GM23338 (cell line): ENCODE results near the gene SURF4. TPM values are rescaled to one million over a fixed set of nuclear protein-coding genes. Genes with fewer than 3 reads are reported as not detected.

Experiments used
- ATAC-seq: fragments of 200-7000 bp; cut with Tn5 transposase; 3 replicates; pipeline ENCODE4 v1.9.1; 2020
- DNase-seq: peaks from one replicate; pipeline ENCODE4 v3.0.0-alpha.2; 2015; ENCODE audit warnings: low spot score
- H2AFZ ChIP-seq: fragments of 200-600 bp; sonication (generic); 2 replicates; pipeline ENCODE4 v1.8.0; 2016; ENCODE audit warnings: antibody characterized with exemption, mild to moderate bottlenecking, moderate library complexity
- H3F3A ChIP-seq: fragments of 200-600 bp; sonication (generic); replicated peaks from 2 replicates; pipeline ENCODE4 v1.8.0; 2017; ENCODE audit warnings: antibody characterized with exemption, mixed run types, low read depth
- H3K27ac ChIP-seq: fragments of 200-600 bp; sonication (generic); 2 replicates; pipeline ENCODE4 v1.6.1; 2016; ENCODE audit warnings: low read depth
- H3K27me3 ChIP-seq: fragments of 200-600 bp; sonication (generic); 2 replicates; pipeline ENCODE4 v1.8.0; 2016; ENCODE audit warnings: mild to moderate bottlenecking, mixed run types, moderate library complexity; ENCODE audit not compliant: insufficient read depth
- H3K36me3 ChIP-seq: fragments of 200-600 bp; sonication (generic); 2 replicates; pipeline ENCODE4 v1.8.0; 2016; ENCODE audit warnings: mild to moderate bottlenecking; ENCODE audit not compliant: insufficient read depth
- H3K4me1 ChIP-seq: fragments of 200-600 bp; sonication (generic); 2 replicates; pipeline ENCODE4 v1.8.0; 2016; ENCODE audit warnings: mild to moderate bottlenecking, moderate library complexity; ENCODE audit not compliant: insufficient read depth
- H3K4me2 ChIP-seq: fragments of 200-600 bp; sonication (generic); 2 replicates; pipeline ENCODE4 v1.7.1; 2017; ENCODE audit warnings: mixed run types
- H3K4me3 ChIP-seq: fragments of 200-600 bp; sonication (generic); 2 replicates; pipeline ENCODE4 v1.6.1; 2016; ENCODE audit warnings: mixed run types
- H3K79me2 ChIP-seq: fragments of 200-600 bp; sonication (generic); replicated peaks from 2 replicates; pipeline ENCODE4 v1.8.0; 2017; ENCODE audit warnings: mild to moderate bottlenecking; ENCODE audit not compliant: insufficient read depth
- H3K9me2 ChIP-seq: fragments of 200-600 bp; sonication (generic); 2 replicates; pipeline ENCODE4 v1.8.0; 2017; ENCODE audit not compliant: insufficient read depth
- H4K20me1 ChIP-seq: fragments of 200-600 bp; sonication (generic); replicated peaks from 2 replicates; pipeline ENCODE4 v1.8.0; 2017; ENCODE audit warnings: mild to moderate bottlenecking; ENCODE audit not compliant: insufficient read depth
- H3K27ac Mint-ChIP-seq: 2 replicates; pipeline ENCODE4 v1.8.0; 2020; ENCODE audit warnings: inconsistent platforms, mild to moderate bottlenecking, moderate library complexity, mixed read lengths
- H3K27me3 Mint-ChIP-seq: 3 replicates; pipeline ENCODE4 v1.8.0; 2022; ENCODE audit warnings: low read depth, mild to moderate bottlenecking, moderate library complexity, mixed read lengths, inconsistent platforms; ENCODE audit not compliant: insufficient read depth, poor library complexity
- H3K36me3 Mint-ChIP-seq: 3 replicates; pipeline ENCODE4 v1.8.0; 2021; ENCODE audit warnings: low read depth, mild to moderate bottlenecking, inconsistent platforms, moderate library complexity, mixed read lengths
- H3K4me1 Mint-ChIP-seq: 3 replicates; pipeline ENCODE4 v1.8.0; 2020; ENCODE audit warnings: mild to moderate bottlenecking, inconsistent platforms, mixed read lengths
- H3K4me3 Mint-ChIP-seq: 3 replicates; pipeline ENCODE4 v1.8.0; 2021; ENCODE audit warnings: moderate library complexity, mild to moderate bottlenecking, inconsistent platforms, mixed read lengths
- H3K9me3 Mint-ChIP-seq: 3 replicates; pipeline ENCODE4 v1.8.0; 2020; ENCODE audit warnings: moderate library complexity, mild to moderate bottlenecking, inconsistent platforms, mixed read lengths
- ETS1 ChIP-seq: IDR thresholded peaks from 2 replicates; pipeline ENCODE4 v1.6.1; 2016; ENCODE audit warnings: antibody characterized with exemption
- EZH2phosphoT487 ChIP-seq: fragments of 200-600 bp; sonication (generic); IDR thresholded peaks from one replicate; pipeline ENCODE4 v1.8.1; 2018; ENCODE audit warnings: antibody characterized with exemption; ENCODE audit not compliant: unreplicated experiment
- POLR2AphosphoS5 ChIP-seq: IDR thresholded peaks from 2 replicates; pipeline ENCODE4 v1.6.1; 2016; ENCODE audit warnings: antibody characterized with exemption, low read depth
- STAT1 ChIP-seq: IDR thresholded peaks from one replicate; pipeline ENCODE4 v1.6.1; 2016; ENCODE audit warnings: antibody characterized with exemption; ENCODE audit not compliant: unreplicated experiment
- ZNF114 ChIP-seq: fragments of 250-450 bp; sonication (Bioruptor Pico); IDR thresholded peaks from 2 replicates; pipeline ENCODE4 v1.5.0; 2020; ENCODE audit warnings: mild to moderate bottlenecking, moderate library complexity
- ZNF331 ChIP-seq: fragments of 250-450 bp; sonication (Bioruptor Pico); IDR thresholded peaks from 2 replicates; pipeline ENCODE4 v1.5.0; 2020; ENCODE audit warnings: low read depth, mild to moderate bottlenecking, moderate library complexity
- polyA plus RNA-seq: library from polyadenylated mRNA; unstranded; fragments of >200 nt; fragmentation: Nextera tagmentation; extraction: Ambion mirVana; gene quantifications from 2 replicates; pipeline ENCODE4 v1.2.1, GENCODE V29; 2016
- total RNA-seq: library from RNA; depleted of rRNA; stranded (reverse); fragments of >200 nt; shearing (Covaris generic); gene quantifications from 2 replicates; pipeline ENCODE4 v1.2.3, GENCODE V29; 2014
- TF ChIP-seq, protein P1 (sequence below): fragments of 250-450 bp; sonication (Bioruptor Pico); IDR thresholded peaks from 2 replicates; pipeline ENCODE4 v1.5.0; 2020; ENCODE audit warnings: mild to moderate bottlenecking, moderate library complexity
- TF ChIP-seq, protein P2 (sequence below): IDR thresholded peaks from one replicate; pipeline ENCODE4 v1.6.1; 2018; ENCODE audit warnings: antibody characterized with exemption; ENCODE audit not compliant: unreplicated experiment

Gene SURF4
- total and polyA plus RNA-seq, 2 experiments from 2014 or later, result 66.3 to 242 TPM

DNA sequence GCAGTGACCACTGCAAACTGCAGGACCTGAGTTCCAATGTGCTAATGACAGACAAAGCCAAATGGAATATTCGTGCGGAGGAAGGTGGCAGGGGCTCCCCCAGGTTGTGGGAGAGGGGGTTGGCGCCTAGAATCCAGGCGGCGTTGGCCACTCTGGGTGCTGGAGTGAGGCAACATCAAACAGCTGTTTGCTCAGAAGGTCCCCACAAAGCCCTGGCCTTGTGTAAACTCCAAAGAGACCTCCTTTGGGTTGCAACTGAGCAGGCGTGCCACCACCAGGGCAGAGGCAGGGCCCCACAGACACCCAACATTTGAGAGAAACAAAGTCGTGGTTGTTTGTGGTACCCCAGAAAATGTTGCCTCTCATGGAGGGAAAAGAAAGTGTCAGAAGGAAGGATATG, 14.9 kb upstream of the SURF4 start (continued):
- no peak for TF ChIP-seq ETS1

DNA sequence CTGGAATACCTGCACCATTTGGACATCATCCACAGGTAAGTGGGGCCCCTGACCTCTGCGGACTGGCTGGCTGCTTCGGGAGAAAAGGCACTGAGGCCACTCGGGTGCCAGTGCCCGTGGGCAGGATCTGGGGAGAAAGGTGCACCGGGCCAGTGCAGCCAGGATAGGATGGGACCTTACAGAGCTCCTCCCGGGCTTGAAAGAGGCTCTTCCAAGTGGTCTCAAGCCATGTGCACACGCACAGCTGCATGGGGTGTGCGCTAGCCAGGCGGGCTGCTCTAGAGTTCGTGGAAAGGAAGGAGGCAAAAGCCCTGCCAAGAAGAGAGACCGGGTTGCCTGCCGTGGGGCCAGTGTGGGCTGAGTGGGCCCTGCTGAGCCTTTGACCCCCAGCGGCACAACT, 13.7 kb upstream of the SURF4 start:
- no peaks in the 10 kb centered on the region for H3K4me1 Mint-ChIP-seq
- no peaks in the 10 kb centered on the region for H3K79me2 ChIP-seq
- H3K36me3 Mint-ChIP-seq, result no peaks in the 10 kb centered on the region
- H3K27ac Mint-ChIP-seq, result no peak overlapping the region
- H3K9me3 Mint-ChIP-seq, result peaks cover 16% of the 10 kb centered on the region
- H3K27ac ChIP-seq, result no peak overlapping the region
- no peaks in the 10 kb centered on the region for H3K36me3 ChIP-seq
- DNase-seq, result no peak
- TF ChIP-seq EZH2phosphoT487, result no peak
- TF ChIP-seq STAT1, result no peak
- TF ChIP-seq ZNF114, result no peak
- no peak for TF ChIP-seq ETS1
- TF ChIP-seq ZNF331 (CRISPR knock-in tag), result no peak
- TF ChIP-seq, protein P1, sequence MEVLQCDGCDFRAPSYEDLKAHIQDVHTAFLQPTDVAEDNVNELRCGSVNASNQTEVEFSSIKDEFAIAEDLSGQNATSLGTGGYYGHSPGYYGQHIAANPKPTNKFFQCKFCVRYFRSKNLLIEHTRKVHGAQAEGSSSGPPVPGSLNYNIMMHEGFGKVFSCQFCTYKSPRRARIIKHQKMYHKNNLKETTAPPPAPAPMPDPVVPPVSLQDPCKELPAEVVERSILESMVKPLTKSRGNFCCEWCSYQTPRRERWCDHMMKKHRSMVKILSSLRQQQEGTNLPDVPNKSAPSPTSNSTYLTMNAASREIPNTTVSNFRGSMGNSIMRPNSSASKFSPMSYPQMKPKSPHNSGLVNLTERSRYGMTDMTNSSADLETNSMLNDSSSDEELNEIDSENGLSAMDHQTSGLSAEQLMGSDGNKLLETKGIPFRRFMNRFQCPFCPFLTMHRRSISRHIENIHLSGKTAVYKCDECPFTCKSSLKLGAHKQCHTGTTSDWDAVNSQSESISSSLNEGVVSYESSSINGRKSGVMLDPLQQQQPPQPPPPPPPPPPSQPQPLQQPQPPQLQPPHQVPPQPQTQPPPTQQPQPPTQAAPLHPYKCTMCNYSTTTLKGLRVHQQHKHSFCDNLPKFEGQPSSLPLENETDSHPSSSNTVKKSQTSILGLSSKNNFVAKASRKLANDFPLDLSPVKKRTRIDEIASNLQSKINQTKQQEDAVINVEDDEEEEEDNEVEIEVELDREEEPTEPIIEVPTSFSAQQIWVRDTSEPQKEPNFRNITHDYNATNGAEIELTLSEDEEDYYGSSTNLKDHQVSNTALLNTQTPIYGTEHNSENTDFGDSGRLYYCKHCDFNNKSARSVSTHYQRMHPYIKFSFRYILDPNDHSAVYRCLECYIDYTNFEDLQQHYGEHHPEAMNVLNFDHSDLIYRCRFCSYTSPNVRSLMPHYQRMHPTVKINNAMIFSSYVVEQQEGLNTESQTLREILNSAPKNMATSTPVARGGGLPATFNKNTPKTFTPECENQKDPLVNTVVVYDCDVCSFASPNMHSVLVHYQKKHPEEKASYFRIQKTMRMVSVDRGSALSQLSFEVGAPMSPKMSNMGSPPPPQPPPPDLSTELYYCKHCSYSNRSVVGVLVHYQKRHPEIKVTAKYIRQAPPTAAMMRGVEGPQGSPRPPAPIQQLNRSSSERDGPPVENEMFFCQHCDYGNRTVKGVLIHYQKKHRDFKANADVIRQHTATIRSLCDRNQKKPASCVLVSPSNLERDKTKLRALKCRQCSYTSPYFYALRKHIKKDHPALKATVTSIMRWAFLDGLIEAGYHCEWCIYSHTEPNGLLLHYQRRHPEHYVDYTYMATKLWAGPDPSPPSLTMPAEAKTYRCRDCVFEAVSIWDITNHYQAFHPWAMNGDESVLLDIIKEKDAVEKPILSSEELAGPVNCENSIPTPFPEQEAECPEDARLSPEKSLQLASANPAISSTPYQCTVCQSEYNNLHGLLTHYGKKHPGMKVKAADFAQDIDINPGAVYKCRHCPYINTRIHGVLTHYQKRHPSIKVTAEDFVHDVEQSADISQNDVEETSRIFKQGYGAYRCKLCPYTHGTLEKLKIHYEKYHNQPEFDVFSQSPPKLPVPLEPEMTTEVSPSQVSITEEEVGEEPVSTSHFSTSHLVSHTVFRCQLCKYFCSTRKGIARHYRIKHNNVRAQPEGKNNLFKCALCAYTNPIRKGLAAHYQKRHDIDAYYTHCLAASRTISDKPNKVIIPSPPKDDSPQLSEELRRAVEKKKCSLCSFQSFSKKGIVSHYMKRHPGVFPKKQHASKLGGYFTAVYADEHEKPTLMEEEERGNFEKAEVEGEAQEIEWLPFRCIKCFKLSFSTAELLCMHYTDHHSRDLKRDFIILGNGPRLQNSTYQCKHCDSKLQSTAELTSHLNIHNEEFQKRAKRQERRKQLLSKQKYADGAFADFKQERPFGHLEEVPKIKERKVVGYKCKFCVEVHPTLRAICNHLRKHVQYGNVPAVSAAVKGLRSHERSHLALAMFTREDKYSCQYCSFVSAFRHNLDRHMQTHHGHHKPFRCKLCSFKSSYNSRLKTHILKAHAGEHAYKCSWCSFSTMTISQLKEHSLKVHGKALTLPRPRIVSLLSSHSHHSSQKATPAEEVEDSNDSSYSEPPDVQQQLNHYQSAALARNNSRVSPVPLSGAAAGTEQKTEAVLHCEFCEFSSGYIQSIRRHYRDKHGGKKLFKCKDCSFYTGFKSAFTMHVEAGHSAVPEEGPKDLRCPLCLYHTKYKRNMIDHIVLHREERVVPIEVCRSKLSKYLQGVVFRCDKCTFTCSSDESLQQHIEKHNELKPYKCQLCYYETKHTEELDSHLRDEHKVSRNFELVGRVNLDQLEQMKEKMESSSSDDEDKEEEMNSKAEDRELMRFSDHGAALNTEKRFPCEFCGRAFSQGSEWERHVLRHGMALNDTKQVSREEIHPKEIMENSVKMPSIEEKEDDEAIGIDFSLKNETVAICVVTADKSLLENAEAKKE (CRISPR knock-in tag), result no peak
- no peak for TF ChIP-seq POLR2AphosphoS5
- TF ChIP-seq, protein P2, sequence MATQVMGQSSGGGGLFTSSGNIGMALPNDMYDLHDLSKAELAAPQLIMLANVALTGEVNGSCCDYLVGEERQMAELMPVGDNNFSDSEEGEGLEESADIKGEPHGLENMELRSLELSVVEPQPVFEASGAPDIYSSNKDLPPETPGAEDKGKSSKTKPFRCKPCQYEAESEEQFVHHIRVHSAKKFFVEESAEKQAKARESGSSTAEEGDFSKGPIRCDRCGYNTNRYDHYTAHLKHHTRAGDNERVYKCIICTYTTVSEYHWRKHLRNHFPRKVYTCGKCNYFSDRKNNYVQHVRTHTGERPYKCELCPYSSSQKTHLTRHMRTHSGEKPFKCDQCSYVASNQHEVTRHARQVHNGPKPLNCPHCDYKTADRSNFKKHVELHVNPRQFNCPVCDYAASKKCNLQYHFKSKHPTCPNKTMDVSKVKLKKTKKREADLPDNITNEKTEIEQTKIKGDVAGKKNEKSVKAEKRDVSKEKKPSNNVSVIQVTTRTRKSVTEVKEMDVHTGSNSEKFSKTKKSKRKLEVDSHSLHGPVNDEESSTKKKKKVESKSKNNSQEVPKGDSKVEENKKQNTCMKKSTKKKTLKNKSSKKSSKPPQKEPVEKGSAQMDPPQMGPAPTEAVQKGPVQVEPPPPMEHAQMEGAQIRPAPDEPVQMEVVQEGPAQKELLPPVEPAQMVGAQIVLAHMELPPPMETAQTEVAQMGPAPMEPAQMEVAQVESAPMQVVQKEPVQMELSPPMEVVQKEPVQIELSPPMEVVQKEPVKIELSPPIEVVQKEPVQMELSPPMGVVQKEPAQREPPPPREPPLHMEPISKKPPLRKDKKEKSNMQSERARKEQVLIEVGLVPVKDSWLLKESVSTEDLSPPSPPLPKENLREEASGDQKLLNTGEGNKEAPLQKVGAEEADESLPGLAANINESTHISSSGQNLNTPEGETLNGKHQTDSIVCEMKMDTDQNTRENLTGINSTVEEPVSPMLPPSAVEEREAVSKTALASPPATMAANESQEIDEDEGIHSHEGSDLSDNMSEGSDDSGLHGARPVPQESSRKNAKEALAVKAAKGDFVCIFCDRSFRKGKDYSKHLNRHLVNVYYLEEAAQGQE, result no peak
- no peaks in the 10 kb centered on the region for H4K20me1 ChIP-seq
- H2AFZ ChIP-seq, result no peak overlapping the region
- H3K27me3 ChIP-seq, result no peaks in the 10 kb centered on the region
- no peak for ATAC-seq
- no peaks in the 10 kb centered on the region for H3K4me1 ChIP-seq
- H3K4me2 ChIP-seq, result no peak overlapping the region
- H3K4me3 ChIP-seq, result no peak overlapping the region
- no peak overlapping the region for H3K4me3 Mint-ChIP-seq
- H3F3A ChIP-seq, result no peaks in the 10 kb centered on the region
- no peaks in the 10 kb centered on the region for H3K9me2 ChIP-seq
- H3K27me3 Mint-ChIP-seq, result peaks cover 11% of the 10 kb centered on the region
